Skeletal muscle cell (primary cell): ENCODE measurements around the gene MYO5C.

Experiments
- DNase-seq: peaks from one replicate; pipeline ENCODE4 v3.0.0-alpha.2; 2010; ENCODE audit warnings: low read depth
- H3K4me3 ChIP-seq: 2 replicates; pipeline ENCODE4 v1.5.1; 2011; ENCODE audit warnings: low read depth, mild to moderate bottlenecking, control low read depth, low read length, moderate library complexity

MYO5C gene

DNA sequence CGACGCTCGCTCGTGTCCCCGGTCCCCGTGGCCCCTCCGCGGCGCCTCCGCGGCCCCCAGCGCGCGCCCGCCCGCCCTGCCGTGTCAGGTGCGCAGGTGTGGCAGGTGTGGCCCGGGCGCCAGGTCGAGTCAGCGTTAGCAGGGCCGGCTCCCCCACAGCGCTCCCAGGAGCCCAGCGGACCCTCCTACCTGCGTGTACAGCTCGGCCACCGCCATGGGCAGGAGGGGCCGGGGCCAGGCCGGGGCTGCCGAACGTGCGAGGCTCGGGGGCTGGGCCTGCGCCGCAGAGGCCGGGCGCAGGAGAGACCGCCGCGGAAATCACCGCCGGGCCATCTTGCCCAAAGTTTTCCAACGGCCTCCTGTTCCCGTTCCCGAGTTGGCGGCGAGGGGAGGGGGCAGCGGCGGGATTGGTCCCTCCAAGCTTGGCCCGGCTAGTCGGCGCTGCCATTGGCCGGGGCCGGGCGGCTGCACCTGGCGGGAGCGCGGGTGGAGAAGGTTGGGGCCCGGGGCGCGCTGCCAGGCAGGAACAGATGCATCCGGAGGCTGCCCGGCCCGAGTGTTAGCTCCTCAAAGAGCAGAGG lies at the start of gene MYO5C:
Gene MYO5C, minus strand, starts transcription at position 384 of the 581 bp plus-strand sequence. Its CDS starts 168 bp downstream, at position 216.
- peak within 1 kb of the TSS; percentile 46 for H3K4me3 ChIP-seq
- no peak for DNase-seq

DNA sequence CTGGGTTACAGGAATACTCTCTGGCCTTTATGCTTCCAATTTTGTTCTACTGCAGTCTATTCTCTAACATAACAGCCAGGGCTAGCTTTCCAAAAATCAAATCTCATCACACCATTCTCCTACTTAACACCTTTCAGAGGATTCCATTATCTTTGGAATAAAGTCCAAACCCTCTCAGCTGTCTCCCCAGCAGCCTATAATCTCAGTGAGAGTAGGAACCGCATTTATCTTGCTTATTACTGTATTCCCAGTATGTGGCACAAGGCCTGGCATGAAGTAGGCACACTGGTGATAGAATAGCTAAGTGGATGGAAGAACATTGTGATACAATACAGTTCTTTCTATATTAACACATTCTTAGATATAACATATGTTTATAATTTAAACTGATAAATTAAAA lies 49.0 kb upstream of the MYO5C start:
- H3K4me3 ChIP-seq = no peak overlapping the region
- no peak for DNase-seq

- no peak overlapping the region for H3K4me3 ChIP-seq
- no peak for DNase-seq
Measured at GRCh38 chr15:52343831-52344230, 48.2 kb upstream of the MYO5C start.

- no peak overlapping the region for H3K4me3 ChIP-seq
- DNase-seq = peak; percentile 16
Measured at GRCh38 chr15:52340093-52340492, 44.5 kb upstream of the MYO5C start.

DNA sequence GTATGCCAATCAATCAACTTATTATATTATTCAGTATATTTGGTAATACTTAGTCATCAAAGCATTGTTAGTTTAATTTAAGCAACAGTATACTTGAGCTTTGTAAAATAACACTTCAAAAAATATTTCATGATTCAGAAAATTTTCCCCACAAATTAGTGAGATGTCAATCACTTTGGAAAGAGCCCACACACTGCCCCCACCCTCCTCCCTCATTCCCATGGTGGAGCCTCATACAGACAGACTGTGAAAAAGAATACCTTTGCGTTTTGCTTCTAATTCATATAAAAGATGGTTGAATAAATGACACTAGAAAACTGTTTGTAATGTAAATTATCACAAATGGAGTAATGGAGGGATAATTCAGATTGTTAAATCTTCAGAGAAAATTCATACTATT lies 43.3 kb upstream of the MYO5C start:
- DNase-seq = no peak
- H3K4me3 ChIP-seq = no peak overlapping the region

- DNase-seq = no peak
- H3K4me3 ChIP-seq = no peak overlapping the region
Measured at GRCh38 chr15:52338058-52338457, 42.5 kb upstream of the MYO5C start.

DNA sequence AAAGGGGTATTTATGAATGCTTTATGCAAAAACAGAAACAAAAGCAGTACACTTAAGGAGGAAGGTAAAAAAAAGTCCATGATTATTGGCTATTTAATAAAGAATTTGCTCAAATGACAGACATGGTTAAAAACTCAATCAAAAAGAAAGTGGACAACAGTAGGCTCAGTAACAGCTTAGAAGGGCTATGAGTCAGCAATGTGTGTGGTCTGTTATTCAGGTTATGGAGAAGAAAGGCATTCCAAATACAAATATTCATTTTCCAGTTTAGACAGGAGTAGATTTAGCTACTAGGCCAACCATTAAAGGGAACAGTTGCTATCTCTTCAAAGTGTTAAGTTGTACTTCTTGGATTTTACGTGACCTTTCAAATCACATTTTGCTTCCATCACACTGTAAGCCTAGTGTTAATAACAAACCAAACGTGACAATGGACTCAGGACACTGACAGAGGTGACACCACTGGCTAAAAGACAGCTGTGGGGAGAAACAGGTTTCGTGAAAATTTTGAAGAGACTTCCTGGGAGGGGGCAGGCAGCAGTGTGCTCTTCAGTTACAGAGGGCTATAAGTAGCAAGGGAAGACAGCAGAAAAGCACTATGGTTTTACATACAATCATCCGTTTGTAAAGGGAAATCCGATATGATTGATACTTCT lies 41.7 kb upstream of the MYO5C start:
- DNase-seq = peak; percentile 34
- no peak overlapping the region for H3K4me3 ChIP-seq

GRCh38 chr15:52336529-52336928 lies 40.9 kb upstream of the MYO5C start:
- H3K4me3 ChIP-seq = no peak overlapping the region
- no peak for DNase-seq

- DNase-seq = no peak
- H3K4me3 ChIP-seq = no peak overlapping the region
Measured at GRCh38 chr15:52334491-52335160, 39.0 kb upstream of the MYO5C start.

GRCh38 chr15:52331490-52332240 lies 36.1 kb upstream of the MYO5C start:
- H3K4me3 ChIP-seq = no peak overlapping the region
- DNase-seq = no peak

DNA sequence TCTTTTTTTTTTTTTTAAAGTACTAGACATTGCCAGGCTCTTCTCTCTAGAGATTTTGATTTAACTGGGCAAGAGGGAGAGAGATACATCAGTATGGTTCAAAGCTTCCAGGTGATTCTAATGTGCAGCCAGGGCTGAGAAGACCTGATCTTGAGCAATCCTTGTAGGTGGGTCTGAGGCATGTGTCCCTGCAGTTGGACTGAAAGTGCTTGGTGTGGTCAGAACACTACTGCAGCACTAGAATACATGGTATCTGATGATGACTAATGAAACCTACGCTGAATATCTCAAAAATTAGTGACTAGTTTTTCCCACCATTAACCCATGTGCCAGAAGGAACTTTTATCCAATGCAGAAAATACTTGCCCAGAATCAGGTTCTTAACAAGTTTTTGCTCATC lies 34.4 kb upstream of the MYO5C start:
- no peak overlapping the region for H3K4me3 ChIP-seq
- no peak for DNase-seq

DNA sequence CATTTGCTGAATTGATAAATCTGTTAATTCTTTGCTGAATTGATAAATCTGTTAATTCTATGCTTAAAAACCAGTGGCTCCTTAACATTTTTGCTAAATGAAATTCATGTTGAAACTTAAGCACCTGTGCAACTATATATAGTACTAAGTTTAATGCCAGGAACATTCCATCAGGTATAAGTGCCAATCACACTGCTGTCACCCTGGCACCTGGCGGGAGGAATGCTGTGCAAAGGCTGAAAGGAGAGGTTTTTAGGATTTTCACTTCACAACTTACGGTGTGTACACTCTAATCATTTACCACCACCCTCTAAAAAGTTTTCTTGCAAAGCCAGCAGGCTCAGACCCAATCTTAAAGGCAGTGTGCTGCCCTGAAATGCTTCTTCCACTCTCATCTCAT lies 33.5 kb upstream of the MYO5C start:
- DNase-seq = no peak
- no peak overlapping the region for H3K4me3 ChIP-seq

DNA sequence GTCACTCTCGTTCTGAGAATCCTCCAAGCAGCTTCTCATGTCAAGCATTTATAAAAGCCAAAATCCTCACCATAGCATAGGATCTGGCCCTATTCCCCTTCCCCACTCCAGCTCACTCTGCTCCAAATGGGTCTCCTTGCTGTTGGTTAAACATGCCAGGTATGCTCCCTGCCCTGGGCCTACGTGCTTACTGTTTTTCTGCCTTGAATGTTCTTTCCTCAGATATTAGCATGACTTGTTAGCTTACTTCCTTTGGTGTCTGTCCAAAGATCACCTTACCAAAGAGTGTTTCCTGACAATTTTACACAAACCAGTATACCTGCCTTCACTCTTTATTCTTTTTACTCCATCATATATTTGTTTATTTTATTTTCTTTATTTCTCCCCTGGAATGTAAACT lies 33.1 kb upstream of the MYO5C start:
- DNase-seq = no peak
- H3K4me3 ChIP-seq = no peak overlapping the region

GRCh38 chr15:52326756-52327155 lies 31.2 kb upstream of the MYO5C start:
- H3K4me3 ChIP-seq = no peak overlapping the region
- DNase-seq = no peak

GRCh38 chr15:52324109-52324508 lies 28.5 kb upstream of the MYO5C start:
- no peak for DNase-seq
- no peak overlapping the region for H3K4me3 ChIP-seq

DNA sequence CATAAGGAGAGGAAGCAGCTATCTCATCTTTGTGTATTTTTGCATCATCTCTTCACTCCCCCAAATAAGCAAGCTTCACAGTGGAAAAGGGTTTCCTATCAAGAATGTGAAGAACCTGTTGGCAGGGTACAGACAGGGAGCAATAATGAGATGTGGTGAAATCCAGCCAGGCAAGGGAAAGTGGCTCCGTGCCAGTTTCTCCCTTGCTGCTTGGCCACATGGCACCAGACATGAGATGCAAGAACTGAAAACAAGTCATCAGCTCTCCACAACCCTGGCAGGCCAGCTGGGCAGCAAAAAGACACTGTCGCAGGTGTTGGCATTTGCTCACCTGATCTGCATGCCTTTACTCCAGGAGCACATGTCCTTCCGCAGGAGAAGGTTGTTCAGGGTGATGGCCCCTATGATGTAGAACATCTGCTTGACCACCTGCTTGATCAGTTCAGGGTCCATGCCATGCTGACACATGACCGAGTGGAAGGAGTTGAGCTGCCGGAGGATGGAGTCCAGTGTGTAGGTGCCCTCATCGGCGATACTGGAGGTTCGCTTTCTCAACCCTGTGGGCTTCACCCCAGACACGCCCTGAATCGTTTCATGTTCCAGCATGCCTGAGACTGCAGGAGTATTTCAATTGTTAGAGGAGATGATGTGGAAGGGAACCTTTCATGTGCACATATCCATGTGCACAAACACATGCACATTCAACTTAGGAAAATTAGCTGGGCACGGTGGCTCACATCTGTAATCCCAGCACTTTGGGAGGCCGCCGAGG lies 23.3 kb upstream of the MYO5C start:
- no peak for DNase-seq
- H3K4me3 ChIP-seq = no peak overlapping the region

- DNase-seq = no peak
- no peak overlapping the region for H3K4me3 ChIP-seq
Measured at GRCh38 chr15:52317688-52318087, 22.1 kb upstream of the MYO5C start.

- no peak overlapping the region for H3K4me3 ChIP-seq
- no peak for DNase-seq
Measured at GRCh38 chr15:52317022-52317421, 21.4 kb upstream of the MYO5C start.

DNA sequence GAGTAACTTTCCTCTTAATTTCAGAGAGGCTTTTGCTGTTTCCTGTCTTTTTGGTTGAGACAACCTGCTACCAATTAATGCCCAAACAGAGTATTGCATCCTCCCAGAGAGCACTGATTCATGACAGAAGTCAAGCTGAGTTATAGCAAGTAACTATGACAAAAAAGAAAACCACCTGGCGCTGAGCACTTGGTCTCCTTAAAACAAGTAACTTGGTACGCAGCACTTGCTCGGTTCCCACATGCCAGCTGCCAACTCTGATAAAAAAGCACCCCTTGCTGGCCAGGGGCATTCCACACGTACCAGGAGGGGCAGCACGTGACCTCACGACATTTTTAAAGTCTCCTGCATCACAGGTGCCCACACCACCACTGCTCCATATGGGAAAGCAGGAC lies 13.5 kb upstream of the MYO5C start:
- DNase-seq = no peak
- no peak overlapping the region for H3K4me3 ChIP-seq
